Measurements from ENCODE around the gene CCDC97.
A peak's percentile ranks its signal among the peaks of the same experiment; 100 is the strongest.

The CCDC97 gene

DNA sequence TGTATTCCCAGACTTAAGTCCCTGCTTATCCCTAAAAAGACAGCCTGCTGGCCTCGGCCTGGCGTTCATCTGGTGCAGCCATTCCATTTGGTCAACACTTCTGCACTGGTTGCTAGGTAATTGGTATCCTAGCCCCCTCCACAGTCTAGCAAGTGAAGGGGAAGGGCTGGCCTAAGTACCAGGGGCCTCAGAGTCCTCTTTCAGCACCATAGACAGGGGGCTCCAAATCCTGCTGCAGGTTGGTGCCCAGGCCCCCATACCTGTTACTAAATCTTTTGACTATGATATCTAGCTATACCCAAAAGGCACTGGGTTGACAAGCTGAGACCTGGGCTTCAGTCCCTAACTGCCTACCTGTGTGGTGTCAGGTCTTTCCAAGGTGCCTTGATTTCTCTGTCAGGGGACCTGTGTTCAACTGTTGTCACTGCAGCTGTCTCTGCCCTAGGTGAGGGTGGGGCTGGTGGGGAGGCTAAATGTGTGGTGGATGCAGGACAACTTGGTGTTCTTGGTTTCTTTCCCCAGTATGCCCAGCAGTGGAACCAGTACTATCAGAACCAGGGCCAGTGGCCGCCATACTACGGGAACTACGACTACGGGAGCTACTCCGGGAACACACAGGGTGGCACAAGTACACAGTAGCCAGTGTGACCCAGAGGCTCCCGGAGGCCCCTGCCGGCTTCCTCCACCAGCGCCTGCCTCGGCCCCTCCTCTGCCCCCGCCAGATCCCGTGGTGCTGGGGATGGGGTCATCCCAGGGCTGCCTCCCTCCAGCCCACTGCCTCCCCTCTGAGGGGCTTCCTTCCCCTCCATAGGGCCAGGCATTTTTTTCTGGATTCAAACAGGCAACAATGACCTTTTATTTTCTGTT lies 3.8 kb upstream of the CCDC97 start:
- H3K36me3 Mint-ChIP-seq, result peaks cover 52% of the 10 kb centered on the region
- H3K4me3 Mint-ChIP-seq, result no peak overlapping the region
- H3K27ac Mint-ChIP-seq, result peak overlapping the region; percentile 99
- peaks cover 71% of the 10 kb centered on the region for H3K4me1 Mint-ChIP-seq
- no peaks in the 10 kb centered on the region for H3K9me3 Mint-ChIP-seq
- no peak for ATAC-seq
- no peaks in the 10 kb centered on the region for H3K27me3 Mint-ChIP-seq

DNA sequence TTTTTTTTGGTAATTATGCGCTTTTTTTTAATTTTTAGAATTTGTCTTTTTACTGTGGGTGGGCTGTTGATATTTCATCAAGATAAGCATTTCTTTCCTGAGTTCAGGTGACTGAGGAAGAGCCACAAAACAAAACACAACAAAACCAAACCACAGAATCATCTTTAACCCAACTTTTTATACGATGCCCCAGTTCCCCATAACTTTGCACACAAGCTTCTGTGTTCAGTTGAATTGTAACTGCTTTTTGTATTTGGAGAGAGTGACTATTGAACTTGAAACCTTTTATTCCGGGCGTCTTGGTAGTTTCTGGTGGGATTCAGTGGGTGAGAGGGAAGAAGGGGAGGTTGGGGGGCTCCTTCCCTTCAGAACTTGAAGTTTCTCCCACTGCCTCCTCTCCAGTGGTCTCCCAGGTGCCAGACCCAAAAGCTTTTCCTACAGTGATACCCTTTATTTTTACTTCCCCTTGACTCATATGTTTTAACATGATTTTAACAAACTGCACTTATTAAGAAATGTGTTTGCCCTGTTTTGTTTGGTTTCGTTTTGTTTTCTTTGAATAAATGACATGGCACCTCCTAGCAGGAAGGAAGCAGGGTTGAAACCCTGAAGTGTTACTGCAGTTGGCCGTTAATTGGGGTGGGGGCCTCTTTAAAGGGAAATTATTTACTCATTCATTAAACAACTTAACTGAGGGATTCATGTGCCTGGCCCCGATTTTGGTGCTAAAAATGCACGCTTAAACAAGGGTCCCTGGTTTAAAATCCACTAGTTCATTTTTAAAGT lies 2.7 kb upstream of the CCDC97 start:
- Mint-ChIP-seq H3K27ac (peak overlapping the region; percentile 99), H3K36me3 (peaks cover 47% of the 10 kb centered on the region), H3K9me3 (no peaks in the 10 kb centered on the region), H3K27me3 (no peaks in the 10 kb centered on the region), H3K4me3 (peak overlapping the region; percentile 50), H3K4me1 (peaks cover 72% of the 10 kb centered on the region)
- ATAC-seq, result no peak

- Mint-ChIP-seq H3K9me3 (no peaks in the 10 kb centered on the region), H3K4me1 (peaks cover 67% of the 10 kb centered on the region), H3K36me3 (peaks cover 45% of the 10 kb centered on the region), H3K27ac (peak overlapping the region; percentile 99), H3K27me3 (no peaks in the 10 kb centered on the region), H3K4me3 (peak overlapping the region; percentile 96)
- ATAC-seq, result no peak
Measured at GRCh38 chr19:41307954-41308449, 2.0 kb upstream of the CCDC97 start.

DNA sequence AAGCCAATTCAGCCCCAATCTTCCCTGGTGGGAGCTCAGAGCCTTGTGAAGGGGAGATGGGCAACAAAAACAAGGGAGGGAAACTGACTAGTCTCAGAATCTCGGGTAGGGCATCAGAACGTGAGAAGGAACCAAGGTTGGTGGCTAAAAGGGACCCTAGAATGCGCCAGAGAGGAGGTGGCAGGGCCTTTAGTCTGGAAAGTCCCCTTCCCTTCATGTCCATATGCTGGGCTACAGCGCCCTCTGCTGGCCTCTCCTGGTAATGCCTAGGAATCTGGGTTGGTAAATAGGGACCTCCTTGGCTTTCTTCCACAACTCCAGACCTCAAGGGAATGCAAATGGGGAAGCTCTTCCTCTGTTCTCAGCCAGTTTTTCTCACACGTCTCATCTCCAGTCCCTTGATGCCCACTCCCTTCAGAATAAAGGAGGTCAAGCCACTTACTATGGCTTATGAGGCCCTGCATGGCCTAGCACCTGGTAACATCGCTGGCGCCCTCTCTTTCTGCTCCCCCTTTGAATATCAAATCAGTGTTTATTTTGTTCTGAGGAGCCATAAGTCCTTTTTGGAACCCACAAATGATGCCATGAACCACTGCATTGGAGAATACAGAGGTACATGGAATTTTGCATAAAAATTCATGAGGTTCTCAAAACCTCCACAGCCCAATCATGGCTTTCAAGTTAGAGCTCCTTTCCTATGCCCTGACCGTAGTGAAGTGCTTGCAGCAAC lies 1.4 kb upstream of the CCDC97 start:
- peak; percentile 74 for ATAC-seq
- Mint-ChIP-seq H3K27ac (peak overlapping the region; percentile 99), H3K4me1 (peaks cover 67% of the 10 kb centered on the region), H3K36me3 (peaks cover 48% of the 10 kb centered on the region), H3K27me3 (no peaks in the 10 kb centered on the region), H3K9me3 (no peaks in the 10 kb centered on the region), H3K4me3 (peak overlapping the region; percentile 96)

DNA sequence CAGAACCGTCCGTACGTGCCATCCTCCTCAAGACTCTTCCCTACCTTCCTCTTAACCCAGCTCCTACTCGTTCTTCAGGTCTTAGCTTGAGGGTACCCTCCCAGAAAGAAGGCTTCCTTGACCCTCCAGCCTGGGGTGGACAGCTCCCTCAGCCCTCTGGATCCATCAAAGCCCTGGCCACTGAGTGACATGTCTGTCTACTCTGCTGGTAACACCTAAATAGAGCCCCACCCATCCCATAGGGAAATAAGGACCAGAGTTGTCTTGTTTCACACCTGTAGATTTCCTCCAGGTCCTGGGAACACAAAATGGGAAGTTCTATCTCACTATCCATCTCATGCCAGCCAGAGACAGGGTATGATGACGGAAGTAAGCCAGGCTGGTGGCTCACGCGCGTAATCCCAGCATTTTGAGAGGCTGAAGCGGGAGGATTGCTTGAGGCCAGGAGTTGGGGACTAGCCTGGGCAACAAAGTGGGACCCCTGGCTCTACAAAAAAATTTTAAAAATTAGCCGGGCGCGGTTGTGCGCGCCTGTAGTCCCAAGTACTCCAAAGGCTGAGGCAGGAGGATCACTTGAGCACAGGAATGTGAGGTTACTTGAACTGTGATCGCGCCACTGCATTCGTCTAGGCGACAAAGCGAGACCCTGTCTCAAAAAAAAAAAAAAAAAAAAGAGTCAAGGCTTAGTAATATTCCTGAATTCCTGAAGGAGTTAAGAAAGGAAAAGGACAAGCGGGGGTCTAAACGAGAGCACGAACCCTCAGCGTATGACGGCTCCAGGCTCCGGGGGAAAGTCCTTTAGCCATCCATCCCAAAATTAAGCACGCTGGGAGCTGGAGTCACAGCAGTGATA lies 566 bp upstream of the CCDC97 start:
- H3K4me3 Mint-ChIP-seq, result peak overlapping the region; percentile 96
- ATAC-seq, result peak; percentile 4
- peaks cover 44% of the 10 kb centered on the region for H3K36me3 Mint-ChIP-seq

DNA sequence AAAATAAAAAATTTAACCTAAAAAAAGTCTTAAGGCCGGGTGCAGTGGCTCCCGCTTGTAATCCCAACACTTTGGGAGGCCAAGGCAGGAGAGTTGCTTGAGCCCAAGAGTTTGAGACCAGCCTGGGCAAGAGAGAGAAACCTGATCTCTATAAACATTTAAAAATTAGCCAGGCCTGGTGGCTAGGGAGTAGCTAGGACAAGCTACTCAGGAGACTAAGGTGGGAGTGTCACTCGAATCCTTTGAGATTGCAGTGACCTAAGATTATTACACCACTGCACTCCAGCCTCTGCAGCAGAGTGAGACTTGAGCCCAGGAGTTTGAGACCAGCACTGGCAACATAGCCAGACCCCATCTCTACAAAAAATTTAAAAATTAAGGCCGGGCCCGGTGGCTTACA lies 1.1 kb downstream of the CCDC97 start:
- H3K36me3 Mint-ChIP-seq, result peaks cover 34% of the 10 kb centered on the region
- no peak for ATAC-seq
- H3K27ac Mint-ChIP-seq, result peak overlapping the region; percentile 99
- no peaks in the 10 kb centered on the region for H3K9me3 Mint-ChIP-seq
- H3K27me3 Mint-ChIP-seq, result no peaks in the 10 kb centered on the region
- H3K4me3 Mint-ChIP-seq, result peak overlapping the region; percentile 53
- peaks cover 61% of the 10 kb centered on the region for H3K4me1 Mint-ChIP-seq

More for the DNA sequence above, 566 bp upstream of the CCDC97 start:
- Mint-ChIP-seq H3K9me3 (no peaks in the 10 kb centered on the region), H3K27ac (peak overlapping the region; percentile 99), H3K27me3 (no peaks in the 10 kb centered on the region), H3K4me1 (peaks cover 62% of the 10 kb centered on the region)

DNA sequence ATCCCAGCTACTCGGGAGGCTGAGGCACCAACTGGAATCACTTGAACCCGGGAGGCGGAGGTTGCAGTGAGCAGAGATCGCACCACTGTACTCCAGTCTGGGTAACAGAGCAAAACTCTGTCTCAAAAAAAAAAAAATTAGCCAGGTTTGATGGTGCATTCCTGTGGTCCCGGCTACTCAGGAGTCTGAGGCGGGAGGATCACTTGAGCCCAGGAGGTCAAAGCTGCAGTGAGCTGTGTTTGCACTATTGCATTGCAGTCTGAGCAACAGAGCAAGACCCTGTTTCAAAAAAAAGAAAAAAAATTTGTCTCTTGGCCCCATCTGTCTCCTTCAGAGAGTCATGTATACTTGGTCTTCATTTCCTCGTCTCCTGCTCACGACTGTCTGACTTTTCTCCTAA lies 1.6 kb downstream of the CCDC97 start:
- H3K27me3 Mint-ChIP-seq, result no peaks in the 10 kb centered on the region
- H3K4me1 Mint-ChIP-seq, result peaks cover 60% of the 10 kb centered on the region
- H3K4me3 Mint-ChIP-seq, result peak overlapping the region; percentile 53
- peaks cover 38% of the 10 kb centered on the region for H3K36me3 Mint-ChIP-seq
- no peak for ATAC-seq
- peak overlapping the region; percentile 99 for H3K27ac Mint-ChIP-seq
- H3K9me3 Mint-ChIP-seq, result no peaks in the 10 kb centered on the region

- Mint-ChIP-seq H3K9me3 (no peaks in the 10 kb centered on the region), H3K4me3 (no peak overlapping the region), H3K4me1 (peaks cover 44% of the 10 kb centered on the region), H3K27ac (no peak overlapping the region), H3K27me3 (no peaks in the 10 kb centered on the region), H3K36me3 (peaks cover 61% of the 10 kb centered on the region)
- no peak for ATAC-seq
Measured at GRCh38 chr19:41316306-41316920, 6.4 kb downstream of the CCDC97 start.

DNA sequence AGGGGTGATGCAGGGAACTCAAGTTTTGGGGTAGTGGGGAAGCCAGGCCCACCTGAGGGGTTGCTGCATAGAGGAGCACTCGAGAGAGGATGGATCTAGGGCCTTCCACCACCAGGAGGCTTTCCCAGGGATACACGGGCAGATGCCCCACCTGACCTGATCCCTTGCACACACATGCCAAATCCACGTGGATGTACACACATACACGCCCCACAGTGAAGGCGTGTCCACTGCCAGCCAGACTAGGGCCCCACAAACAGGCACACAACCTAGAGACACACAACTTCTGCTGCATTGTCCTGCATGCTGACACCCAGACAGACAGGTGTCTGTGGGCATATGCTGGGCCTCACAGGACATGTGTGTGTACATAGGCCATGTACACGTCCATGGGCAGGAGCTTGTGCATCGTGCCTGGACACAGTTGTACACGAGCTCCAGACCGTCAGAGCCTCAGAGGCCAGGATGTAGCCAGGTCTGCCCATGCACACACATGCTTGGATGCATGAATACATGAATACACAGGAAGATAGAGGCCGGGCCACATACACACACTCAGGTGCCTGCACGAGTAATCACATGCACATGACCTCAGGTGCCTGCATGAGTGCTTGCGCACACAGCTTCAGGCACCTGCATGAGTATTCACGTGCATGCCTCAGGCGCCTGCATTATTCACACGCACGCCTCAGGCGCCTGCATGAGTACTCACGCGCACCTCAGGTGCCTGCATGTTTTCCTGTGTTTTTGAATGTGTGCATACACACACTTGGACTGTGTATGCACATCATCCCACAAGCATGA lies 8.9 kb downstream of the CCDC97 start:
- no peaks in the 10 kb centered on the region for H3K9me3 Mint-ChIP-seq
- peak overlapping the region; percentile 64 for H3K27ac Mint-ChIP-seq
- peaks cover 51% of the 10 kb centered on the region for H3K36me3 Mint-ChIP-seq
- ATAC-seq, result no peak
- peaks cover 45% of the 10 kb centered on the region for H3K4me1 Mint-ChIP-seq
- H3K4me3 Mint-ChIP-seq, result no peak overlapping the region
- H3K27me3 Mint-ChIP-seq, result no peaks in the 10 kb centered on the region

DNA sequence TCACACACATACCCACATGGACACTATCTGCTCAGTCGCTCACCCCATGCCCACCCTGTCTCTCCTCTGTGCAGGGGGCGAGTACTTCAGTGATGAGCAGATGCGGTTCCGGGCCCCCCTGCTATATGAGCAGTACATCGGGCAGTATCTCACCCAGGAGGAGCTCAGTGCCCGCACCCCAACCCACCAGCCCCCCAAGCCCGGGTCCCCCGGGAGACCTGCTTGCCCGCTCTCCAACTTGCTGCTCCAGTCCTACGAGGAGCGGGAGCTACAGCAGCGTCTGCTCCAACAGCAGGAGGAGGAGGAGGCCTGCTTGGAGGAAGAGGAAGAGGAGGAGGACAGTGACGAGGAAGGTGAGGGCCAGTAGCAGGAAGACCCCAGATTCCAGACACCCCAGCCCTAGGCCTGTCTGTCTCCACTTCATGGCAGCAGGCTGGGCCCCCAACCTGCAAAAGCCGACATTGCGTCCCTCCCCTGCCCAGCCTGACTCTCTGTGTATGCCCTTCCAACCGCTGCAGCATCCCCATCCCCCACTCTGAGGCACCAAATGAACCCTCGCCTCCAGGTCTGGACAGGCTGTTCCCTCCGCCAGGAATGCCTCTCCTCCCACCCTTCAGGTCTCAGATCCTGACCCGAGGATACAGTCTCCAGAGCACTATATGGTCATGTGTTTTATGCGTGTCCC lies 9.7 kb downstream of the CCDC97 start:
- Mint-ChIP-seq H3K4me1 (peaks cover 53% of the 10 kb centered on the region), H3K27me3 (no peaks in the 10 kb centered on the region), H3K36me3 (peaks cover 51% of the 10 kb centered on the region), H3K27ac (no peak overlapping the region), H3K9me3 (no peaks in the 10 kb centered on the region), H3K4me3 (no peak overlapping the region)
- peak; percentile 9 for ATAC-seq

- Mint-ChIP-seq H3K4me1 (peaks cover 58% of the 10 kb centered on the region), H3K27me3 (no peaks in the 10 kb centered on the region), H3K27ac (no peak overlapping the region), H3K36me3 (peaks cover 51% of the 10 kb centered on the region), H3K4me3 (no peak overlapping the region), H3K9me3 (no peaks in the 10 kb centered on the region)
- no peak for ATAC-seq
Measured at GRCh38 chr19:41320185-41320518, 10.2 kb downstream of the CCDC97 start.

DNA sequence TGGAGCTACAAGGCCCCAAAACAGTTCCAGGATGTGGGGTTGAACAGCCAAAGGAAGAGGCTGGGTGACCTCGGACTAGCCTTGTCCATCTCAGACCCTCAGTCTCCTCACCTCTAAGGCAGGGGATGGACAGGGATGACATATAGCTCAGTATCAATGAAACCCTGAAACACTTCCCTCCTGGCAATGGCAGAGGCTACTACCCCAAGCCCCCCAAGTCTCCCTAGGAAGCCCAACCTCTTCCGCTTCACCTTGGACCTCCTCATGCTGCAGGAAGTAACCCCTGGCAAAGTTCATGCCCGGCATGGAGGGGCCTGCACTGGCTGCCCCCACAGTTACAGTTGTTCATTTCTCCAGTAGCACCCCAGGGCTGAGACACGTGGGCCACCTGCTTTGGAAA lies 10.6 kb downstream of the CCDC97 start:
- no peaks in the 10 kb centered on the region for H3K9me3 Mint-ChIP-seq
- ATAC-seq, result no peak
- peaks cover 62% of the 10 kb centered on the region for H3K4me1 Mint-ChIP-seq
- no peak overlapping the region for H3K4me3 Mint-ChIP-seq
- peak overlapping the region; percentile 31 for H3K27ac Mint-ChIP-seq
- peaks cover 51% of the 10 kb centered on the region for H3K36me3 Mint-ChIP-seq
- no peaks in the 10 kb centered on the region for H3K27me3 Mint-ChIP-seq

DNA sequence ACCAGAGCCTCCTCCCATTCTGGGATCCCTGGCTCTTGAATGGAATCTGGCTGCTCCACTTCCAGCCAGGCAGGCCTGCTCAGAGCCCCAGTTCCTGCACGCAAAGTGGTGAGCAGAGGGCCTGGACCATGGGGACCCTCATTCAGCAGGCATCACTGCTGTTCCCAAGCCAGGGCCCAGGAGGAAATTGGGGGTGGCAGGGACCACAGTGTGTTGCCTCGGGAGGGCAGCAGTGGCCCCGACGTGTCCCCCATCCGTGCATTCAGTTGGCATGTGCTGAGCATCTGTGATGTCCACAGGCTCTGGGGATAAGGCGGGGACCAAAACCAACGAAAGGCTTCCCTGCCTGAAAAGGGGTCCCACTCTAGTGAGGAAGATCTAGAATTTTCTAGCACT lies 11.2 kb downstream of the CCDC97 start:
- Mint-ChIP-seq H3K9me3 (no peaks in the 10 kb centered on the region), H3K27me3 (no peaks in the 10 kb centered on the region), H3K36me3 (peaks cover 48% of the 10 kb centered on the region), H3K4me1 (peaks cover 68% of the 10 kb centered on the region), H3K4me3 (no peak overlapping the region), H3K27ac (peak overlapping the region; percentile 31)
- no peak for ATAC-seq

All from stimulated activated memory B cell treated with anti-CD40 and anti-IgM and Interleukin-4, amounts not matched to agents 10 μg/mL and 1 μg/mL and 100 μg/mL, for 72 hours (primary cell).